Nephron (organoid): Measurements from ENCODE around the gene POGLUT2.

Experiments used
- H3K27ac Mint-ChIP-seq, 3 experiments: 2 replicates each; pipeline ENCODE4 v1.8.0; 2020; ENCODE audit warnings: mixed read lengths in 3 of 3, mild to moderate bottlenecking in 2 of 3, moderate library complexity in 1 of 3
- H3K27me3 Mint-ChIP-seq: 2 replicates; pipeline ENCODE4 v1.8.0; 2021; ENCODE audit warnings: low read depth, mild to moderate bottlenecking, moderate library complexity, mixed read lengths
- H3K36me3 Mint-ChIP-seq: 2 replicates; pipeline ENCODE4 v1.8.0; 2020; ENCODE audit warnings: low read depth, mixed read lengths
- H3K4me1 Mint-ChIP-seq: 2 replicates; pipeline ENCODE4 v1.8.0; 2020; ENCODE audit warnings: mixed read lengths
- H3K4me3 Mint-ChIP-seq, 3 experiments: 2 replicates each; pipeline ENCODE4 v1.8.0; 2020; ENCODE audit warnings: mild to moderate bottlenecking in 3 of 3, mixed read lengths in 3 of 3, moderate library complexity in 2 of 3
- H3K9me3 Mint-ChIP-seq: 2 replicates; pipeline ENCODE4 v1.8.0; 2020; ENCODE audit warnings: mixed read lengths
- TF ChIP-seq, protein P1 (sequence below), 3 experiments: fragments of 200-600 bp; sonication (generic); IDR thresholded peaks; one replicate each; pipeline ENCODE4 v1.5.0; 2021; ENCODE audit warnings: antibody characterized with exemption in 3 of 3; ENCODE audit not compliant: unreplicated experiment in 3 of 3

The POGLUT2 gene

DNA sequence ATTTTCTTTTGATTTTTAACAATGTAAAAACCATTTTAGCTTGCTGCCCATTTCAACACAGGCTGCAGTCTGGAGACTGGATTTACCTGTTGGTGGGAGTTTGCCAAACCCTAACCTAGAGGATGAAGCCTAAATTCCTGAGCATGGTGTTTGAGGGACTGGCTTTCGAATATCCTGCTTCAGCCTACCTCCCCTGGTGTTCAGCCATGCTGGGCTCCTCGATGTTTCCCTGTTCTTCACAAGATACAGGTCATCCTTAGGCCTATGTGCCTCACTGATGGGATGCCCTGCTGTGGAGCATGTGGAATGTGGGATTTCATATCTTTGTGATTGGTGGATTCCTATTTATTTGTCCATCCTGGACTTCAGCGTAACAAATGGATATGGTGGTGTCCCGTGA, 26.6 kb upstream of the POGLUT2 start:
- Mint-ChIP-seq H3K27me3 (no peaks in the 10 kb centered on the region), H3K9me3 (peaks cover 4% of the 10 kb centered on the region), H3K27ac (no peak overlapping the region), H3K4me1 (no peaks in the 10 kb centered on the region), H3K4me3 (no peak overlapping the region), H3K36me3 (peaks cover 63% of the 10 kb centered on the region)
- TF ChIP-seq, protein P1, sequence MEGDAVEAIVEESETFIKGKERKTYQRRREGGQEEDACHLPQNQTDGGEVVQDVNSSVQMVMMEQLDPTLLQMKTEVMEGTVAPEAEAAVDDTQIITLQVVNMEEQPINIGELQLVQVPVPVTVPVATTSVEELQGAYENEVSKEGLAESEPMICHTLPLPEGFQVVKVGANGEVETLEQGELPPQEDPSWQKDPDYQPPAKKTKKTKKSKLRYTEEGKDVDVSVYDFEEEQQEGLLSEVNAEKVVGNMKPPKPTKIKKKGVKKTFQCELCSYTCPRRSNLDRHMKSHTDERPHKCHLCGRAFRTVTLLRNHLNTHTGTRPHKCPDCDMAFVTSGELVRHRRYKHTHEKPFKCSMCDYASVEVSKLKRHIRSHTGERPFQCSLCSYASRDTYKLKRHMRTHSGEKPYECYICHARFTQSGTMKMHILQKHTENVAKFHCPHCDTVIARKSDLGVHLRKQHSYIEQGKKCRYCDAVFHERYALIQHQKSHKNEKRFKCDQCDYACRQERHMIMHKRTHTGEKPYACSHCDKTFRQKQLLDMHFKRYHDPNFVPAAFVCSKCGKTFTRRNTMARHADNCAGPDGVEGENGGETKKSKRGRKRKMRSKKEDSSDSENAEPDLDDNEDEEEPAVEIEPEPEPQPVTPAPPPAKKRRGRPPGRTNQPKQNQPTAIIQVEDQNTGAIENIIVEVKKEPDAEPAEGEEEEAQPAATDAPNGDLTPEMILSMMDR (IDR thresholded peaks at IDR 0.05; ENCODE audit: unreplicated experiment in 3 of 3) = no peak

DNA sequence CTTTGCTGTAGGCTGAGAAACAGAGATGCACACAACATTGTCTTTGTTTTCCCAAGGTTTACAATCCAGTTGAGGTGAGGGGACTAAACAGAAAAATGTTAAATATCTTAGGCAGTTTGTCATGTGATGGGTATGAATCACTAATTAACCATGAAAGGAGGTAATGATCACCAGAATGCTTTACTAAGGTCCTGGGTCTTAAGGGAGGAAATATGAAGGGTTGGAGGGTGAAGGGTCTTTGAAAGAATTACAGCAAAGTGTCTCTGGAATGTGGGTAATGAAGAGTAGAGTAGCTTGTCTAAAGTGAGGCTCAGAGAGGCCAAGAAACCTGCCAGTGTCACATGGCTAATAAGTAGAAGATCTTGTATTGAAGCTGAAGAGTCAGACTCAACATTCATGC, 19.1 kb upstream of the POGLUT2 start:
- Mint-ChIP-seq H3K9me3 (peaks cover 1% of the 10 kb centered on the region), H3K27me3 (no peaks in the 10 kb centered on the region), H3K4me3 (peak overlapping the region in 1 of 3 experiments; percentile 13), H3K36me3 (peaks cover 66% of the 10 kb centered on the region), H3K4me1 (peaks cover 7% of the 10 kb centered on the region), H3K27ac (peak overlapping the region; percentile 91 to 95 (median 92))
- TF ChIP-seq, protein P1 (IDR thresholded peaks at IDR 0.05; ENCODE audit: unreplicated experiment in 3 of 3) = no peak

DNA sequence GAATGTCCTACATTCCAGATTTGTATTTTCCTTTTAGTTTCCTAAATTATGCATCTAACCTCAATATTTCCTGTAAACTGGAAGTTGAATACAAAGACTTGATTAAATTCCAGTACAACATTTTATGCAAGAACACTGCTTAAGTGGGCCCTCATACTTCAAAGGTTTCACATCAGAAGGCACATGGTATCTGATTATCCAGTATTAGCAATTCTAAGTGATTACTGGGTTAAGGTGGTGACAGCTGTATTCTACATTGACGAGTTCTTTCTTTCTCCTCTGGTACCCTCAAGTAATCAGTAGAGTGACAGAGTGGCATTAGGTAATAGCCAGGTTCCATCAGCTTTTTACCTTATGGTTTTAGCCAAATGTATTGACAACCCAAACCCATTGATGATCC, 18.5 kb upstream of the POGLUT2 start:
- H3K27ac Mint-ChIP-seq = peak overlapping the region; percentile 70 to 95 (median 88)
- no peak overlapping the region for H3K4me3 Mint-ChIP-seq
- peaks cover under 1% of the 10 kb centered on the region for H3K9me3 Mint-ChIP-seq
- no peaks in the 10 kb centered on the region for H3K27me3 Mint-ChIP-seq
- TF ChIP-seq, protein P1 (IDR thresholded peaks at IDR 0.05; ENCODE audit: unreplicated experiment in 3 of 3) = no peak
- H3K36me3 Mint-ChIP-seq = peaks cover 65% of the 10 kb centered on the region
- H3K4me1 Mint-ChIP-seq = peaks cover 7% of the 10 kb centered on the region

DNA sequence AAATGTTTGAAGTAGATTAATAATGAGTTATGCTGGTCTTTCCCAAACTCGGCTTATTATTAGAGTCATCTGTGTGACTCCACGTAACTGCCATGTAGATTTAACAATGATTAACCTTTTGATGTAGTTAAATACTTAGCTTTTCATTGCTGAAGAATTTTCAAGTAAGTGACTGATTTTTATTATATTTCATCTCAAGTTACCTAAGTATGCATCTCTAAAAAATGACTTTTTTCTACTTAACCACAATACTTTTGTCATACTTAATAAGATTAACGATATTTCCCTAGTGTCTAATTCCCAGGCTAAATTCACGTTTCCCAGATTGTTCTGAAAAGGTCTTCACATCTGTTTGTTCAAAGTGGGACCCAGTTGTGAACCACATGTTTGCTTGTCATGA, 17.9 kb upstream of the POGLUT2 start:
- peaks cover 65% of the 10 kb centered on the region for H3K36me3 Mint-ChIP-seq
- H3K27me3 Mint-ChIP-seq = no peaks in the 10 kb centered on the region
- peak overlapping the region; percentile 68 to 95 (median 88) for H3K27ac Mint-ChIP-seq
- H3K4me3 Mint-ChIP-seq = no peak overlapping the region
- peaks cover 7% of the 10 kb centered on the region for H3K4me1 Mint-ChIP-seq
- TF ChIP-seq, protein P1 (IDR thresholded peaks at IDR 0.05; ENCODE audit: unreplicated experiment in 3 of 3) = no peak
- peaks cover 5% of the 10 kb centered on the region for H3K9me3 Mint-ChIP-seq

DNA sequence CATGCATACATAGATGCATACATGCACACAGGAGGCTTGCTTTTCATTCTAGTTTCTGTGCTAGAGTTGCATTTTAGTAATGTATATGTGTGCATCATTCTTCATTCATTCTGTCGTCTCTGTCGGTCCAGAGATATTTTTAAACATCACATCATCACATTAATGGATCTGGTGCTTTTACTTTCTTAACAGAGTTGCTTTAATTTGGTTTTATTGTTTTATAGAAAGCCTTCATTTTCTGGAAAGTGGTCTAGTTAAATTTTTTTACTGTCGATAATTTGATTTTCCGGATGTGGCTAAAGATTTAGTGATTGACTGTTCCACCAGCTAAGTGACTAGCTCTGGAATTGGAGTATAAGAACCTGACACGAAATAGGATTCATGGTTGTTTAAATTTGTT, 17.0 kb upstream of the POGLUT2 start:
- H3K27me3 Mint-ChIP-seq = no peaks in the 10 kb centered on the region
- H3K4me3 Mint-ChIP-seq = no peak overlapping the region

DNA sequence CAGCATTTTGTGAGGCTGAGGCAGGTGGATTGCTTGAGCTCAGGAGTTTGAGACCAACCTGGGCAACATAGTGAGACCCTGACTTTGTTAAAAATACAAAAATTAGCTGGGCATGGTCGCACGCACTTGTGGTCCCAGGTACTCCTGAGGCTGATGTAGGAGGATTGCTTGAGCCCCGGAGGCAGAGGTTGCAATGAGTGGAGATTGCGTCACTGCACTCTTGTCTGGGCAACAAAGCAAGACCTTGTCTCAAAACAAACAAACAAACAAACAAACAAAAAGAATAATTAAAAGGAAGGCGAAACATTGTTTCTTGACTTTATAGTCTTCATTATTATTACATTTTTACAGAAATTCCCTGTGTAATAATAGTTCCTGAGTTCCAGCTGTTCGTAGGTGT, 16.0 kb upstream of the POGLUT2 start:
- TF ChIP-seq, protein P1 (IDR thresholded peaks at IDR 0.05; ENCODE audit: unreplicated experiment in 3 of 3) = no peak
- Mint-ChIP-seq H3K4me3 (no peak overlapping the region), H3K27ac (peak overlapping the region in 1 of 3 experiments; percentile 51), H3K4me1 (peaks cover 7% of the 10 kb centered on the region), H3K36me3 (peaks cover 73% of the 10 kb centered on the region), H3K9me3 (peaks cover 10% of the 10 kb centered on the region), H3K27me3 (no peaks in the 10 kb centered on the region)

More for the DNA sequence above, 17.0 kb upstream of the POGLUT2 start:
- peaks cover 73% of the 10 kb centered on the region for H3K36me3 Mint-ChIP-seq
- peak overlapping the region in 2 of 3 experiments; percentile 36 to 75 for H3K27ac Mint-ChIP-seq
- TF ChIP-seq, protein P1 (IDR thresholded peaks at IDR 0.05; ENCODE audit: unreplicated experiment in 3 of 3) = no peak
- peaks cover 5% of the 10 kb centered on the region for H3K9me3 Mint-ChIP-seq
- H3K4me1 Mint-ChIP-seq = peaks cover 7% of the 10 kb centered on the region
